AG04450 (cell line): ENCODE measurements around the gene CLCN3. TPM values are rescaled to one million over a fixed set of nuclear protein-coding genes. Genes with fewer than 3 reads are reported as not detected.

Experiments used
- CTCF ChIA-PET: fragments of 300-600, 350-600 bp; formaldehyde crosslinking; extraction: SDS; loops from one replicate; lab custom pipeline; 2022; ENCODE audit warnings: antibody characterized with exemption, inconsistent platforms; lab: Charles Lee
- POLR2A ChIA-PET: fragments of 350-600 bp; formaldehyde crosslinking; extraction: SDS; loops from one replicate; lab custom pipeline; 2021; ENCODE audit warnings: antibody characterized with exemption, inconsistent platforms; lab: Yijun Ruan, JAX
- DNase-seq: peaks from one replicate; pipeline ENCODE4 v3.0.0-alpha.2; 2011; ENCODE audit warnings: low read depth, low spot score
- H3K27ac ChIP-seq: one replicate; pipeline ENCODE4 v1.5.1; 2012; ENCODE audit warnings: low read depth, low read length, control low read depth
- H3K27me3 ChIP-seq: one replicate; pipeline ENCODE4 v1.6.0; 2012; ENCODE audit warnings: low read length; ENCODE audit not compliant: control insufficient read depth, insufficient read depth
- H3K4me3 ChIP-seq: 2 replicates; pipeline ENCODE4 v1.5.1; 2011; ENCODE audit warnings: mild to moderate bottlenecking, low read depth, low read length, control low read depth
- H3K9me3 ChIP-seq: 2 replicates; pipeline ENCODE4 v1.5.1; 2012; ENCODE audit warnings: low read length; ENCODE audit not compliant: control insufficient read depth, insufficient read depth
- CTCF ChIP-seq: IDR thresholded peaks from 2 replicates; pipeline ENCODE4 v1.5.1; 2011; ENCODE audit warnings: low read depth, low read length, control low read depth, inconsistent platforms
- polyA plus RNA-seq: library from polyadenylated mRNA; depleted of rRNA; stranded (reverse); fragments of >200 nt; gene quantifications from 2 replicates; pipeline ENCODE4 v1.2.3, GENCODE V29; 2011

CLCN3 gene
- polyA plus RNA-seq, 1 experiment, result 36.5 TPM

GRCh38 chr4:169601016-169601771 lies 19.2 kb upstream of the CLCN3 start:
- Histone ChIP-seq H3K27ac (no peak overlapping the region), H3K9me3 (no peaks in the 10 kb centered on the region), H3K27me3 (no peaks in the 10 kb centered on the region), H3K4me3 (no peak overlapping the region)
- no peak for TF ChIP-seq CTCF
- POLR2A ChIA-PET, result no interaction called here
- no peak for DNase-seq
- CTCF ChIA-PET, result no interaction called here

- Histone ChIP-seq H3K9me3 (no peaks in the 10 kb centered on the region), H3K4me3 (no peak overlapping the region), H3K27me3 (no peaks in the 10 kb centered on the region), H3K27ac (no peak overlapping the region)
- no peak for TF ChIP-seq CTCF
- ChIA-PET POLR2A (no interaction called here), CTCF (interaction anchor here (0.7 to 2.0 kb wide), 2 partner anchors 10 to 1212 kb away, joined by 3 to 6 read pairs; partner anchors contain the start of gene NEK1)
- DNase-seq, result no peak
Measured at GRCh38 chr4:169603312-169603711, 17.1 kb upstream of the CLCN3 start.

- Histone ChIP-seq H3K4me3 (no peak overlapping the region), H3K9me3 (no peaks in the 10 kb centered on the region), H3K27ac (no peak overlapping the region), H3K27me3 (no peaks in the 10 kb centered on the region)
- ChIA-PET CTCF (interaction anchor here (0.7 to 1.0 kb wide), 2 partner anchors 9 to 1213 kb away, joined by 3 read pairs; no protein-coding TSS in a partner anchor), POLR2A (no interaction called here)
- no peak for DNase-seq
- no peak for TF ChIP-seq CTCF
Measured at GRCh38 chr4:169604131-169604900, 16.1 kb upstream of the CLCN3 start.

- no peaks in the 10 kb centered on the region for H3K27me3 ChIP-seq
- H3K9me3 ChIP-seq, result no peaks in the 10 kb centered on the region
- no peak for TF ChIP-seq CTCF
- POLR2A ChIA-PET, result no interaction called here
- H3K27ac ChIP-seq, result no peak overlapping the region
- DNase-seq, result no peak
- no peak overlapping the region for H3K4me3 ChIP-seq
- CTCF ChIA-PET, result interaction anchor here (1.0 kb wide), 1 partner anchor 8 kb away, joined by 3 read pairs; no protein-coding TSS in a partner anchor
Measured at GRCh38 chr4:169604903-169605331, 15.5 kb upstream of the CLCN3 start.

GRCh38 chr4:169611157-169611556 lies 9.2 kb upstream of the CLCN3 start:
- CTCF ChIA-PET, result interaction anchor here (1.2 to 1.5 kb wide), 2 partner anchors 8 to 45 kb away, joined by 4 to 5 read pairs; no protein-coding TSS in a partner anchor
- H3K27ac ChIP-seq, result no peak overlapping the region
- DNase-seq, result no peak
- H3K9me3 ChIP-seq, result no peaks in the 10 kb centered on the region
- H3K4me3 ChIP-seq, result peak overlapping the region; percentile 95
- TF ChIP-seq CTCF, result no peak
- H3K27me3 ChIP-seq, result no peaks in the 10 kb centered on the region
- POLR2A ChIA-PET, result no interaction called here
